ENCODE data around the gene METTL15.
"Not testable (repeated sequence)": the region's sequence is repeated elsewhere in the genome, so short reads cannot be mapped to it uniquely, and the experiment has no call there.

The METTL15 gene, protein sequence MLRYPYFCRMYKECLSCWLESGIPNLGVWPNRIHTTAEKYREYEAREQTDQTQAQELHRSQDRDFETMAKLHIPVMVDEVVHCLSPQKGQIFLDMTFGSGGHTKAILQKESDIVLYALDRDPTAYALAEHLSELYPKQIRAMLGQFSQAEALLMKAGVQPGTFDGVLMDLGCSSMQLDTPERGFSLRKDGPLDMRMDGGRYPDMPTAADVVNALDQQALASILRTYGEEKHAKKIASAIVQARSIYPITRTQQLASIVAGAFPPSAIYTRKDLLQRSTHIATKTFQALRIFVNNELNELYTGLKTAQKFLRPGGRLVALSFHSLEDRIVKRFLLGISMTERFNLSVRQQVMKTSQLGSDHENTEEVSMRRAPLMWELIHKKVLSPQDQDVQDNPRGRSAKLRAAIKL

GRCh38 chr11:28107750-28108618 lies at the start of gene METTL15, which contains the start of gene KIF18A:
Gene METTL15 (plus strand): TSS chr11:28108388. CDS start chr11:28113335, 4,947 bp downstream.
Gene KIF18A (minus strand): TSS chr11:28108156. CDS start chr11:28097947, 10,209 bp downstream.
- peak; percentile 98 for DNase-seq

DNA sequence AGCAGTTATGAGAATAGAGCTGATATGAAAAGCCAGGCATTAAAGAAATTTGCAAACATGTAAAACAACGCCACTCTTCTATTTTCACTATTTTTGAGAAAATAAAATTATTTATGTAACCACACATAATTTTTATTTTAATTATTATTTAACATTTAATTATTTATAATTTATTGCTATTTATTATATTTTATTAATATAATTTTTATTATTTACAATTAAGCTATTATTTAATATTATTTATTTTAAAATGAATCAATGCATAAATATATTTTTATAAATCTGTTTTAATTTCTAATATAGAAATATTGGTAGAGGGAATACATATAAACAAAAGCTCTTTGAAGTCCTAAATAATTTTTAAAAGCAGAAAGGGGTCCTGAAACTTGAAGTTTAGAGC lies 36.9 kb upstream of the METTL15 start:
- no peak for DNase-seq

DNA sequence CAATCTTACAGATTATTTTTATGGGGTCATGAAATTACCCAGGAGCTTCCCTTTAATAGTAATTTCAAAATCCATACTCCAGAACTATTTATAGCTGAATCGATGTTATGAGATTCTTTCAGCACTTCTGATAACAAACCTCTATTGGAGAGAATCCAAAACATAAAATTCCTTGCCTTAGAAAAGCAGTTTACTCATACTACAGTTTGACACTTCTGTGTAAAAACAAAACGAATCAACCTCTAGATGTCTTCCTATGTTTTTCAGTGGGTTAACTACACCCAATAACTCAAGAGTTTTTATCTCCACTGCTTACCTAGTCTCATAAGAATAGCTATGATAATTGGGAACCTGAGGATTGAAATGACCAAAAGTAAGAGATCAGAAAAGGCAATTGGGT lies 35.9 kb upstream of the METTL15 start:
- DNase-seq = no peak

GRCh38 chr11:28077521-28077920 lies 30.7 kb upstream of the METTL15 start:
- no peak for DNase-seq

DNA sequence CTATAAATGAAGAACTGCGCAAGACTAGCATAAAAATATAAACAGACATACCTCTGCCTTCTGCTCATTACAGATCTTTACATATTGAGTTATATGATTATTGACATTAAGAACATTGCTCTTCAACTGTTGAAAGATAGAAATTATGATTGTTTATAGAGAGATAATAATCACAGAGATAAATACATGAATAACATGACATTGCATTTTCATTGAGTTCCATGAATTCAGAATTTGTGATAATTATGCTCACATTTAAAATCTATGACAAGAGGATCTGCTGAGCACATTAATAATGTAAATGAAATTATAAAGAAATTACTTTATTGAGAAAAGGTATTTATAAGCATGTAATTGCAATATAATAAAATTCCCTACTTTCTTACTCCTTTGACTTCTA lies 25.1 kb upstream of the METTL15 start:
- DNase-seq = no peak

- DNase-seq = no peak
Observed at GRCh38 chr11:28086569-28086968, 21.6 kb upstream of the METTL15 start.

- not testable (repeated sequence) for DNase-seq
Observed at GRCh38 chr11:28087192-28087591, 21.0 kb upstream of the METTL15 start.

- DNase-seq = not testable (repeated sequence)
Observed at GRCh38 chr11:28087693-28088092, 20.5 kb upstream of the METTL15 start.

GRCh38 chr11:28089378-28089777 lies 18.8 kb upstream of the METTL15 start:
- no peak for DNase-seq

DNA sequence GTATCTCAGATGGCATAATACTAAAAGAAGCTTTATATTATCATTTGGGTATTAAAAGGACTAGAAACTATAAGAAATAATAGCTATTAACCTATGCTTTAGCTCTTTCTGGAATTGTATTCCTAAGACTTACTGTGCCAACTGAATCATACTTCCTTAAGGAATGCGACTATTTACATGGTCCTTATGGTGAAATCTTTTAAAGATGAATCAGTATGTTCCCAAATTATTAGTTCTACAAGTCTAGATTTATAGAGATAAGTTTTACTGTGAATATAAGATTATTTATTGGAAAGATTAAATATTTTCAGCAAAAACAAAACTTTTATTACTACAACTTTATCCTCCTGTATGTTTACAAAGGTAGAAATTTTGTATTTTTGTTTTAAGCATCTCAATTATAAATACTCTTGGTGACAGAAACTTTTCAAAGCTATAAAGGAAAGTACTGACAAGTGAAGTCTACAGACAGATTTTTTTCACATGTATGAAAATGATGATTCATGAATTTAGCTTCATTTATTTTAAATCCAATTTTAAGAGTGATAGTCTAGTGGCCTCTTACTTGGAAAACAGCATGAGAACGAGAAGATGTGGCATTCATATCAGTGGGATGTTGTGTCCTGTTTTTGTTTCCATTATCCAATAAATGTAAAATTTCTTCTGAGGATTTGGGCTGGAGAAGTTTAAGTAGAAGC lies 18.0 kb upstream of the METTL15 start:
- no peak for DNase-seq

- DNase-seq = no peak
Observed at GRCh38 chr11:28092786-28093185, 15.4 kb upstream of the METTL15 start.

- no peak for DNase-seq
Observed at GRCh38 chr11:28098257-28098656, 9.9 kb upstream of the METTL15 start.

GRCh38 chr11:28099715-28100114 lies 8.5 kb upstream of the METTL15 start:
- DNase-seq = no peak

GRCh38 chr11:28100665-28101064 lies 7.5 kb upstream of the METTL15 start:
- DNase-seq = no peak

DNA sequence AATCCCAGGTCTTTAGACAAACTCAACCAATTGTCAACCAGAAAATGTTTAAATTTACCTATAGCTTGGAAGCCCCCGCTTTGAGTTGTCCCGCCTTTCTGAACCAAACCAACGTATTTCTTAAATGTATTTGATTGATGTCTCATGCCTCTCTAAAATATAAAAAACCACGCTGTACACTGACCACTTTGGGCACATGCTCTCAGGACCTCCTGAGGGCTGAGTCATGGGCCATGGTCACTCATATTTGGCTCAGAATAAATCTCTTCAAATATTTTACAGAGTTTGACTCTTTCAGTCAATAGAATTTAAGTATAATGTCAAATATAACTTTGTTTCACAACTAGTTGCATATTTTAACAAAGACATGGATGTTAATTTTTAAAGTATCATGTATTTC lies 5.9 kb upstream of the METTL15 start:
- DNase-seq = not testable (repeated sequence)

DNA sequence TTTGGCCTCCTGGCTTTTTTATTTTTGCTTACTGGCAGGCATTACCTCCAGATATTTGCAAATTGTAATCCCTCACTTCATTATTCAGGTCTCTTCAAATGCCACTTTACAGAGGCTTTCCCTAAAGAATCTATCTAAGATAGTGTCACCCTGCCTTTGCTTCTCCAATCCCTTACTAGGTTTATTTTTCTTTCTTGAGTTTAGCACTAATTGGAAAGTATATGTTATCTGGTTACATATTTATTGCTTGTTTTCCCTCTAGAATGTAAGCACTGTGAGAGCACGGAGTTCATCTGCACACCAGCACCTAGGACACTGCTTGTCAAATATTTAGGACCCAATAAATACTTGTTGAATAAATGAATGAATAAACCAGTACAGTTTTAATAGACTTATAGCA lies 3.8 kb upstream of the METTL15 start:
- DNase-seq = no peak

- no peak for DNase-seq
Observed at GRCh38 chr11:28104984-28105383, 3.2 kb upstream of the METTL15 start.

GRCh38 chr11:28105869-28106268 lies 2.3 kb upstream of the METTL15 start:
- no peak for DNase-seq

DNA sequence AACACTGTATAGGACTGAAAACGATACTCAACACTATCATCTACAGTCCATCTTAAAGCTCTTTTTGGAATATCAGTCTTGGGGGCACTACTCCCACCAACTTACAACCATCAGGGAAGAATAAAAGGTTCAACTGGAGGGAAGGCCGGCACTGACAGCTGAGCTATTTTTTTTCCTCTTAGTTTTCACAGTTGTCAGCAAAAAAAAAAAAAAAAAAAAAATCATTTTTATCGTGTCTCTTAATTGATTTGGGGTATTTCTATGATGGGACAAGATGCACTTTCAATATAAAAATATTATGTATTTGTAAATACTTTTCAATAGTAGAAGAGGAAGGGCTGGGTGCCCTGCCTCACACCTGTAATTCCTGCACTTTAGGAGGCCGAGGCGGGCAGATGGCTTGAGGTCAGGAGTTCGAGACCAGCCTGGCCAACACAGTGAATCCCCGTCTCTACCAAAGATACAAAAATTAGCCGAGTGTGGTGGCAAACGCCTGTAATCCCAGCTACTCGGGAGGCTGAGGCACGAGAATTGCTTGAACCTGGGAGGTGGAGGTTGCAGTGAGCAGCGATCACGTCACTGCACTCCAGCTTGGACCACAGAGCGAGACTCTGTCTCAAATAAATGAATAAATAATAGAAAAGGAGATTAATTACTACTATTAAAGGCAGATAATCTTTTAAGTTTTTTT lies 1.7 kb upstream of the METTL15 start:
- no peak for DNase-seq

DNA sequence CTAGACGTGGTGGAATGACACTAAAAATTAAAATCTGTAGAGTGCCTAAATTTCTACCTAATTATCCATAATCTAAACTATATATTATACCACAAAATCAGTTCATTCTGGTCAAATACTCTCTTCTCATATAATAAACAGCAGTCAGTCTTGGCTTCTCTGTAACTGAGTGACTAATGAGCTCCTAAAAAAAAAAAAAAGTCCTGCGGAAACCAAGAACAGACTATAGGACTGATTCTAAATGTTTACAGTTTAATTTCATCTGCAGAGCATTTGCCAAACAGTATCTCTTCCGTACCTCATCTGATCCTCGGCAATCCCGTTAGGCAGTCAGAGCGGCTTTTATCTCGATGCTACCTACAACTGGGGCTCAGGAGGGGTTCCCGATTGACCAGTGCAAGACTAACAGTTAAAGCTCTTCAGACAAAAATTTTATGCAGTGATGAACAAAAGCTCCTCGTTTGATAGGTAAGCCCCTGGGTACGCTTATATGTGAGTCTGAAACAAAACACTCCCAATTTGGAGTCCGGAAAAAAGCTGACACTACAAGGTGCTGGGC lies 918 bp upstream of the METTL15 start:
- peak; percentile 55 for DNase-seq

GRCh38 chr11:28108958-28109357 lies 770 bp downstream of the METTL15 start:
- DNase-seq = no peak

DNA sequence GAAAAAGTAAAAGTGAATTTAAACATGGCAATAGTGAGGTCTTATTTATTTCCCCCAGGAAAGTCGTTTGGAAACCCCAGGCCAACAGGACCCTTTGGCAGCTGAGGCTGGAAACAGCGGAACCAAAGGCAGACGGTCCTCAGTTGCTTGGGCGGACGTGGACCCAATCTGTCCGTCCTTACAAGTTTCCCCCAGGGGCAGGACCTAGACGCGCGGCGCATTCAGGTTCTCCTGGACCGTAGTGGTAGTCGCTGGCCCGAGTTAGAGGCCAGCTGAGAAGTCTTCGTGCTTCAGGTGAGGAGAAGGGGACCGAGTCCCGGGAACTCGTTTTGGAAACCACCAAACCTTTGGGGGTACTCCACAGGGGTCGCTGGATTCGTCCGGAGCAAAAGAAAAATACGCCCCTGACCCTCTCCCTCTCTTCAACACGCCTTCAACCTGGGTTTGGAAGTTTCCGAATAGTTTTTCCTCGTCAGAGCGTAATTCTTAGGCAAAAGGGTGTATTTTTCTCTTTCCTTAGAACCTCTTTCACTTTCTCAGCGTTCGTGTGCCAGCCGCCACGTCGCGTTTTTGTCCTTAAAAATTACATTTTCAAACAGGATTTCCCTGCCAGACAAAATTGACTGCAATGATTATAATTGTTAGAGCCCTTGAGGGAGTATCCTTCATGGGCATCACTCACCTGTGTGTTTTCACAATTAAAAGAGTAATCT lies 2.1 kb downstream of the METTL15 start:
- peak; percentile 76 for DNase-seq
